GM18868 (cell line): ENCODE data around the gene KLHL41.

Source experiments
- ATAC-seq: cut with Tn5 transposase; IDR thresholded peaks from one replicate; pipeline ENCODE4 v1.9.1; 2021; ENCODE audit warnings: mild to moderate bottlenecking, moderate library complexity; ENCODE audit not compliant: unreplicated experiment

KLHL41 gene

GRCh38 chr2:169509298-169509885 is at the start of gene KLHL41:
TSS of gene KLHL41 (plus strand) at chr2:169509702. CDS start at chr2:169509779, 77 bp downstream.
- ATAC-seq: no peak

- ATAC-seq: no peak
Observed at GRCh38 chr2:169461143-169461542, 48.4 kb upstream of the KLHL41 start.

GRCh38 chr2:169462896-169463695 is 46.4 kb upstream of the KLHL41 start:
- no peak for ATAC-seq

GRCh38 chr2:169464466-169464865 is 45.0 kb upstream of the KLHL41 start:
- ATAC-seq: no peak

GRCh38 chr2:169464882-169465281 is 44.6 kb upstream of the KLHL41 start:
- no peak for ATAC-seq

GRCh38 chr2:169468841-169469240 is 40.7 kb upstream of the KLHL41 start:
- ATAC-seq: no peak

GRCh38 chr2:169469952-169470572 is 39.4 kb upstream of the KLHL41 start:
- no peak for ATAC-seq

- ATAC-seq: no peak
Observed at GRCh38 chr2:169472249-169472648, 37.3 kb upstream of the KLHL41 start.

GRCh38 chr2:169476459-169476858 is 33.0 kb upstream of the KLHL41 start:
- ATAC-seq: no peak

- no peak for ATAC-seq
Observed at GRCh38 chr2:169478339-169478738, 31.2 kb upstream of the KLHL41 start.

- no peak for ATAC-seq
Observed at GRCh38 chr2:169478745-169479256, 30.7 kb upstream of the KLHL41 start.

- ATAC-seq: peak; percentile 99
Observed at GRCh38 chr2:169479257-169480078, 30.0 kb upstream of the KLHL41 start, which contains the start of gene BBS5. TSS of gene BBS5 (plus strand) at chr2:169479494. CDS start at chr2:169479554, 60 bp downstream.

- ATAC-seq: no peak
Observed at GRCh38 chr2:169480079-169480465, 29.4 kb upstream of the KLHL41 start.

GRCh38 chr2:169485650-169486138 is 23.8 kb upstream of the KLHL41 start:
- no peak for ATAC-seq

- no peak for ATAC-seq
Observed at GRCh38 chr2:169486487-169486886, 23.0 kb upstream of the KLHL41 start.

- ATAC-seq: no peak
Observed at GRCh38 chr2:169490834-169491233, 18.7 kb upstream of the KLHL41 start.

- ATAC-seq: no peak
Observed at GRCh38 chr2:169491378-169491777, 18.1 kb upstream of the KLHL41 start.

GRCh38 chr2:169493360-169493759 is 16.1 kb upstream of the KLHL41 start:
- no peak for ATAC-seq

GRCh38 chr2:169495310-169495928 is 14.1 kb upstream of the KLHL41 start:
- no peak for ATAC-seq

GRCh38 chr2:169504651-169505050 is 4.9 kb upstream of the KLHL41 start:
- ATAC-seq: no peak
